Endothelial cell of umbilical vein (primary cell): ENCODE data around the gene RTP1. TPM values are rescaled to one million over a fixed set of nuclear protein-coding genes. Genes with fewer than 3 reads are reported as not detected.

Experiments used
- BruUV-seq: library from RNA; stranded (reverse); fragments of 400-500 nt; replicated peaks from 2 replicates; lab custom pipeline; 2021; lab: Mats Ljungman, UMichigan
- CTCF ChIA-PET: fragments of 300-600, 350-600 bp; sonication (Branson Sonifier 250); formaldehyde crosslinking; loops from one replicate; lab custom pipeline; 2021; ENCODE audit warnings: antibody characterized with exemption, inconsistent platforms; lab: Charles Lee
- POLR2A ChIA-PET: fragments of 300-600, 350-600 bp; sonication (Branson Sonifier 250); formaldehyde crosslinking; loops from one replicate; lab custom pipeline; 2021; ENCODE audit warnings: antibody characterized with exemption, inconsistent platforms; lab: Charles Lee
- DNase-seq: peaks from one replicate; pipeline ENCODE4 v3.0.0-alpha.2; 2011; ENCODE audit warnings: low read depth, low spot score
- FAIRE-seq: peaks from 2 replicates; lab custom pipeline; 2011; peaks lifted over from hg19 to GRCh38; lab: Jason Lieb, UNC
- H2AFZ ChIP-seq: 2 replicates; pipeline ENCODE4 v1.6.0; 2012; ENCODE audit warnings: low read depth, low read length, control low read depth, inconsistent platforms
- H3K27ac ChIP-seq: 2 replicates; pipeline ENCODE4 v1.5.1; 2011; ENCODE audit warnings: low read depth, mild to moderate bottlenecking, control low read depth, low read length, moderate library complexity; ENCODE audit not compliant: insufficient read depth
- H3K27me3 ChIP-seq, 2 experiments: 2 replicates each; pipeline versions ENCODE4 v1.6.0 to v1.6.1; 2011; ENCODE audit warnings: low read length in 2 of 2, mixed read lengths in 1 of 2; ENCODE audit not compliant: control insufficient read depth in 2 of 2, insufficient read depth in 2 of 2
- H3K36me3 ChIP-seq, 2 experiments: 2 replicates in 1 of 2; 3 replicates in 1 of 2; pipeline ENCODE4 v1.5.1; 2011; ENCODE audit warnings: low read length in 2 of 2, mild to moderate bottlenecking in 1 of 2, moderate library complexity in 1 of 2; ENCODE audit not compliant: control insufficient read depth in 2 of 2, insufficient read depth in 2 of 2; ENCODE audit errors: extremely low read depth in 1 of 2
- H3K4me1 ChIP-seq: 3 replicates; pipeline ENCODE4 v1.5.1; 2011; ENCODE audit warnings: mild to moderate bottlenecking, low read length; ENCODE audit not compliant: control insufficient read depth, insufficient read depth; ENCODE audit errors: extremely low read depth
- H3K4me2 ChIP-seq: 2 replicates; pipeline ENCODE4 v1.6.1; 2011; ENCODE audit warnings: low read length, control low read depth, mixed read lengths; ENCODE audit not compliant: insufficient read depth
- H3K4me3 ChIP-seq, 3 experiments: fragments of 200-600 bp in 1 of 3; sonication (generic), shearing (Covaris generic) in 1 of 3; replicated peaks in 1 of 3; 2 replicates each; pipeline ENCODE4 v1.5.1; 2011 to 2016; ENCODE audit warnings: control low read depth in 3 of 3, low read length in 3 of 3, mild to moderate bottlenecking in 2 of 3, inconsistent platforms in 1 of 3, low read depth in 1 of 3, moderate library complexity in 1 of 3; ENCODE audit not compliant: insufficient read depth in 1 of 3
- H3K79me2 ChIP-seq: 2 replicates; pipeline ENCODE4 v1.6.0; 2012; ENCODE audit warnings: low read length, inconsistent platforms; ENCODE audit not compliant: control insufficient read depth, insufficient read depth
- H3K9ac ChIP-seq: replicated peaks from 2 replicates; pipeline ENCODE3; 2011; ENCODE audit warnings: low read length, control low read depth; ENCODE audit not compliant: insufficient read depth; ENCODE audit errors: extremely low read depth
- H3K9me1 ChIP-seq: replicated peaks from 3 replicates; pipeline ENCODE4 v1.6.0; 2011; ENCODE audit warnings: mild to moderate bottlenecking, low read length; ENCODE audit not compliant: control insufficient read depth, insufficient read depth; ENCODE audit errors: extremely low read depth
- H3K9me3 ChIP-seq: replicated peaks from 2 replicates; pipeline ENCODE4 v1.5.1; 2012; ENCODE audit warnings: low read length, inconsistent platforms; ENCODE audit not compliant: control insufficient read depth, insufficient read depth
- H4K20me1 ChIP-seq: replicated peaks from 2 replicates; pipeline ENCODE3; 2011; ENCODE audit warnings: mild to moderate bottlenecking, low read length; ENCODE audit not compliant: control insufficient read depth, insufficient read depth; ENCODE audit errors: extremely low read depth
- CTCF ChIP-seq, 2 donors: IDR thresholded peaks; 1 replicate in 1 of 2; 2 replicates in 1 of 2; pipeline ENCODE4 v1.5.1; 2011; ENCODE audit warnings: low read length in 2 of 2, mild to moderate bottlenecking in 2 of 2, moderate library complexity in 2 of 2, control low read depth in 1 of 2, inconsistent platforms in 1 of 2, low read depth in 1 of 2; ENCODE audit not compliant: insufficient read depth in 1 of 2; ENCODE audit errors: extremely low read depth in 1 of 2
- EZH2 ChIP-seq: IDR thresholded peaks from 2 replicates; pipeline ENCODE4 v1.6.1; 2012; ENCODE audit warnings: borderline replicate concordance, low read depth, mild to moderate bottlenecking, moderate library complexity, low read length, inconsistent platforms; ENCODE audit not compliant: severe bottlenecking
- FOS ChIP-seq: IDR thresholded peaks from 2 replicates; pipeline ENCODE4 v1.6.1; 2011; ENCODE audit warnings: mild to moderate bottlenecking, low read length, moderate library complexity, borderline replicate concordance; ENCODE audit not compliant: insufficient read depth
- GATA2 ChIP-seq: IDR thresholded peaks from 2 replicates; pipeline ENCODE4 v1.7.0; 2011; ENCODE audit warnings: low read depth, mild to moderate bottlenecking, moderate library complexity, mixed read lengths, low read length; ENCODE audit not compliant: insufficient read length, insufficient read depth
- JUN ChIP-seq: IDR thresholded peaks from 2 replicates; pipeline ENCODE4 v1.6.1; 2011; ENCODE audit warnings: borderline replicate concordance, low read depth; ENCODE audit not compliant: insufficient read length, insufficient read depth
- MAX ChIP-seq: IDR thresholded peaks from 2 replicates; pipeline ENCODE4 v1.6.1; 2011; ENCODE audit not compliant: insufficient read depth, insufficient read length
- MYC ChIP-seq: IDR thresholded peaks from one replicate; pipeline ENCODE4 v1.6.1; 2011; ENCODE audit warnings: mild to moderate bottlenecking, low read depth, low read length
- POLR2A ChIP-seq: IDR thresholded peaks from 2 replicates; pipeline ENCODE4 v1.6.1; 2012; ENCODE audit warnings: low read depth, mild to moderate bottlenecking, control low read depth, low read length
- POLR2AphosphoS5 ChIP-seq: IDR thresholded peaks from 2 replicates; pipeline ENCODE4 v1.6.1; 2012; ENCODE audit warnings: low read depth, mild to moderate bottlenecking, control low read depth, low read length, moderate library complexity; ENCODE audit not compliant: insufficient read depth
- dilution Hi-C: fragments of 300-500 bp; cut with MboI; formaldehyde crosslinking; loops from one replicate; pipeline ENCODE4 v1.15.0; 2019; ENCODE audit warnings: low sequenced_read_pairs; ENCODE audit not compliant: extremely low pct_ligation_motif_present
- intact Hi-C: fragments of 100-400 bp; cut with micrococcal nuclease; formaldehyde crosslinking; loops from one replicate; pipeline ENCODE4 v1.10.0; 2022
- polyA plus RNA-seq, 4 experiments: library from polyadenylated mRNA; depleted of rRNA in 3 of 4; stranded (reverse) in 3 of 4; unstranded in 1 of 4; fragments of >200 nt; gene quantifications; 2 replicates each; pipeline versions ENCODE4 v1.2.1 to v1.2.3, GENCODE V29; 2011 to 2012; ENCODE audit warnings: missing spikeins in 1 of 4
- total RNA-seq: library from RNA; stranded (reverse); gene quantifications from 2 replicates; pipeline ENCODE4 v1.2.3, GENCODE V29; 2021

RTP1 gene
- total and polyA plus RNA-seq, 2 donors (not counting 3 experiments of a cell fraction or from before 2014, with no cell fraction given), result not detected

GRCh38 chr3:187150186-187150585 lies 47.1 kb upstream of the RTP1 start:
- DNase-seq (no peak), FAIRE-seq (no peak)
- H3K36me3 ChIP-seq, result no peaks in the 10 kb centered on the region
- no peak overlapping the region for H3K4me2 ChIP-seq
- H3K27me3 ChIP-seq, result peaks cover 2 to 7% of the 10 kb centered on the region in 2 experiments
- TF ChIP-seq GATA2 (no peak), MYC (no peak), POLR2A (no peak), FOS (no peak), CTCF (IDR thresholded peaks at IDR 0.05; ENCODE audit: extremely low read depth in 1 of 2, insufficient read depth in 1 of 2, low read depth in 1 of 2, low read length in 2 of 2) (no peak), JUN (no peak), POLR2AphosphoS5 (no peak), MAX (no peak), EZH2 (no peak)
- H4K20me1 ChIP-seq, result no peaks in the 10 kb centered on the region
- no peaks in the 10 kb centered on the region for H3K79me2 ChIP-seq
- dilution Hi-C loops, result no loop called here
- H3K4me3 ChIP-seq, result no peak overlapping the region
- POLR2A ChIA-PET, result interaction anchor here (0.6 kb wide), 1 partner anchor 181 kb away, joined by 4 read pairs; no protein-coding TSS in a partner anchor
- BruUV-seq, result no TSS peak
- intact Hi-C loops, result loop anchor here (1.0 kb wide), 3 partner anchors 37 to 301 kb away; partner anchors contain the start of gene ST6GAL1
- no peak overlapping the region for H2AFZ ChIP-seq
- H3K27ac ChIP-seq, result no peak overlapping the region
- H3K4me1 ChIP-seq, result no peaks in the 10 kb centered on the region
- no peak overlapping the region for H3K9ac ChIP-seq
- H3K9me3 ChIP-seq, result no peaks in the 10 kb centered on the region
- H3K9me1 ChIP-seq, result no peaks in the 10 kb centered on the region
- CTCF ChIA-PET, result interaction anchor here (0.8 to 5.5 kb wide), 10 partner anchors 11 to 302 kb away, joined by 3 to 75 read pairs (median 4); partner anchors contain the start of gene RPL39L
